Measurements from ENCODE around the gene RPS19. TPM values are rescaled to one million over a fixed set of nuclear protein-coding genes. Genes with fewer than 3 reads are reported as not detected.

Gene RPS19
- total RNA-seq, 4 donors from 2014 or later, result 673 to 1,241 (median 970) TPM

DNA sequence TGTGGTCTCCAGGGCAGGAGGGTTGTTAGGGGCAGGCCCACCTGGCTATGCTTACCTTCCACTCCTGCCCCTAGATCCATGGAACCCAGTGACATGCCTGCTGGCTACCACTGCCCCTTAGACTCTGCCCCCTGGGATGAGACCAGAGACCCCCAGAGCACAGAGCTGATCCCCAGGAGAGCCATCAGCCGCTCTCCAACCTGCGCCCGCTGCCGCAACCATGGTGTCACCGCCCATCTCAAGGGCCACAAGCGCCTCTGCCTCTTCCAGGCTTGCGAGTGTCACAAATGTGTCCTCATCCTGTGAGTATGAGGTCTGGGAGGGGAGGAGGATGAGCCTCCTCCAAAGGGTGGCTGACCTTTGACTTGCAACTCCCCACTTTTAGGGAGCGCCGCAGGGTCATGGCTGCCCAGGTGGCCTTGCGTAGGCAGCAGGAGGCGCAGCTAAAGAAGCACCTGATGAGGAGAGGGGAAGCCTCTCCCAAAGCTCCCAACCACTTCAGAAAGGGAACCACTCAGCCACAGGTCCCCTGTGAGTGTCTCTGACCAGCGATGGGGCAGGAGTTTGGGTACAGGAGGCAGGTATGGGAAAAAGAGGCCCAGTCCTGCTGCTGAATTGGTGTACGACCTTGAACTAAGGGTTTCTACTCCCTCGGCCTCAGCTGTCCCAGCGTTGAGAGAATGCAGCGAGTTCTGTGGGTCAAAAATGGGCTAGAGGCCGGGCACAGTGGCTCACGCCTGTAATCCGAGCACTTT is 12.5 kb upstream of the RPS19 start:
- peaks cover 59% of the 10 kb centered on the region for H3K27me3 ChIP-seq

DNA sequence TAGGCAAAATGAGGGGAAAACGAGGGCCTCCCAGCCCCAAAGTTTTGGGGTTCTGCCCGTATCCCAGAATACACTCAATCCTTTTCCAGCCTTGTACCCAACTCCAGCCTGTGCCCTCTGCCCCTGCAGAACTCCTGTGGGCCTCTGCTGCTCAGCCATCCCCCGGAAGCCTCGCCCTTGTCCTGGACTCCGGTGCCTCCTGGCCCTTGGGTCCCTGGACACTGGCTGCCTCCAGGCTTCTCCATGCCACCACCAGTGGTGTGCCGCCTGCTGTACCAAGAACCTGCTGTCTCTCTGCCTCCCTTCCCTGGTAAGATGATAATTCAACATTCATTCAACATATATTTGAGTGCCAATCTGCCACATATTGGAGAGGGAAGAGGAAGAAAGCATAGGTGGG is 11.4 kb upstream of the RPS19 start:
- Histone ChIP-seq H3K9me3 (no peaks in the 10 kb centered on the region), H3K36me3 (no peaks in the 10 kb centered on the region), H3K27me3 (peaks cover 53% of the 10 kb centered on the region), H3K4me1 (no peaks in the 10 kb centered on the region), H3K4me3 (no peak overlapping the region), H3K27ac (no peak overlapping the region)
- 72 to 84% methylated on average over 6 of the region's 6 CpGs for WGBS, 2 donors (ENCODE audit: low coverage in 1 of 2)
- ATAC-seq, result no peak
- no peak for TF ChIP-seq POLR2AphosphoS5 (IDR thresholded peaks at IDR 0.05)
- TF ChIP-seq, protein P1, sequence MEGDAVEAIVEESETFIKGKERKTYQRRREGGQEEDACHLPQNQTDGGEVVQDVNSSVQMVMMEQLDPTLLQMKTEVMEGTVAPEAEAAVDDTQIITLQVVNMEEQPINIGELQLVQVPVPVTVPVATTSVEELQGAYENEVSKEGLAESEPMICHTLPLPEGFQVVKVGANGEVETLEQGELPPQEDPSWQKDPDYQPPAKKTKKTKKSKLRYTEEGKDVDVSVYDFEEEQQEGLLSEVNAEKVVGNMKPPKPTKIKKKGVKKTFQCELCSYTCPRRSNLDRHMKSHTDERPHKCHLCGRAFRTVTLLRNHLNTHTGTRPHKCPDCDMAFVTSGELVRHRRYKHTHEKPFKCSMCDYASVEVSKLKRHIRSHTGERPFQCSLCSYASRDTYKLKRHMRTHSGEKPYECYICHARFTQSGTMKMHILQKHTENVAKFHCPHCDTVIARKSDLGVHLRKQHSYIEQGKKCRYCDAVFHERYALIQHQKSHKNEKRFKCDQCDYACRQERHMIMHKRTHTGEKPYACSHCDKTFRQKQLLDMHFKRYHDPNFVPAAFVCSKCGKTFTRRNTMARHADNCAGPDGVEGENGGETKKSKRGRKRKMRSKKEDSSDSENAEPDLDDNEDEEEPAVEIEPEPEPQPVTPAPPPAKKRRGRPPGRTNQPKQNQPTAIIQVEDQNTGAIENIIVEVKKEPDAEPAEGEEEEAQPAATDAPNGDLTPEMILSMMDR (IDR thresholded peaks at IDR 0.05), result no peak
- no peak for TF ChIP-seq EP300 (IDR thresholded peaks at IDR 0.05)
- TF ChIP-seq POLR2A (IDR thresholded peaks at IDR 0.05), result no peak

More for the DNA sequence above, 12.5 kb upstream of the RPS19 start:
- 67 to 94% methylated on average over 3 of the region's 19 CpGs for WGBS, 2 donors (ENCODE audit: low coverage in 1 of 2)
- no peaks in the 10 kb centered on the region for H3K36me3 ChIP-seq
- no peak overlapping the region for H3K27ac ChIP-seq
- no peaks in the 10 kb centered on the region for H3K9me3 ChIP-seq
- no peak overlapping the region for H3K4me3 ChIP-seq
- TF ChIP-seq EP300 (IDR thresholded peaks at IDR 0.05) (no peak), POLR2A (IDR thresholded peaks at IDR 0.05) (no peak), POLR2AphosphoS5 (IDR thresholded peaks at IDR 0.05) (no peak)
- TF ChIP-seq, protein P1 (IDR thresholded peaks at IDR 0.05), result no peak
- H3K4me1 ChIP-seq, result no peaks in the 10 kb centered on the region
- no peak for ATAC-seq

DNA sequence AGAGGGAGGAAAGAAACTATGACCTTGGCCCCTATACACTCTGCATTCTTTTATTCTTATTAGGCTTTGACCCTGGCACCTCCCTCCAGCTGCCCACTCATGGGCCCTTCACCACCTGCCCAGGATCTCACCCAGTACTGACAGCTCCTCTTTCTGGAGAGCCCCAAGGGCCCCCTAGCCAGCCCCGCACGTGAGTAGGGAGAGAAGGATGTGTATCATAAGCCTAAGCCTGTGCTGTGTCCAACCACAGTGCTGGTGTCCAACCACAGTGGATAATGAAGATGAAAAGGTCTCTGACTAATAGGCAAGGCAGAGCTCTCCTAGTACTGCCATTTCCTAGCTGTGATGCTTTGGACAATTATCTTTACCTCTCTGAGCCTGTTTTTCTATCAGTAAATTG is 11.0 kb upstream of the RPS19 start:
- Histone ChIP-seq H3K27ac (no peak overlapping the region), H3K27me3 (peaks cover 49% of the 10 kb centered on the region), H3K9me3 (no peaks in the 10 kb centered on the region), H3K4me1 (no peaks in the 10 kb centered on the region), H3K4me3 (no peak overlapping the region), H3K36me3 (no peaks in the 10 kb centered on the region)
- no CpG with 5 or more reads among the region's 2 CpGs for WGBS, 2 donors (ENCODE audit: low coverage in 1 of 2)
- TF ChIP-seq, protein P1 (IDR thresholded peaks at IDR 0.05), result no peak
- TF ChIP-seq POLR2AphosphoS5 (IDR thresholded peaks at IDR 0.05) (no peak), EP300 (IDR thresholded peaks at IDR 0.05) (no peak), POLR2A (IDR thresholded peaks at IDR 0.05) (no peak)
- ATAC-seq, result no peak

DNA sequence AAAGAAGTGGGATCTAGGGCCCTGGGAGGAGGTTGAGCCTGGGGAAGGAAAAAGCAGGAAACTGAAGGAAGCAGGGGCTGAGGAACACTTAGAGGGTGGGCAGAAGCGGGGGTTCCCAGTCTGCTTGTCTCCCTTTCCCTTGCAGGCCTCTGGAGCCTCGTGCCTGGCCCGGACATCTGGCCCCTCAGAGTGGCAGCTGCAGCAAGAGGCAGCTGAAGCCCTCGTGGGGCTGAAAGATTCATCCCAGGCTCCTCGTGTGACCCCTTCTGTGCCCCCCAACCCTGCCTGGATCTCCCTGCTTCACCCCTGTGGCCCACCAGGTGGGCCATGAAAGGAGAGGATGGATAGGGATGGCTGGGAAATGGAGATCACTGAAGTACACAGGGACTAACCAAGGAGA is 9.7 kb upstream of the RPS19 start:
- Histone ChIP-seq H3K36me3 (no peaks in the 10 kb centered on the region), H3K4me3 (no peak overlapping the region), H3K9me3 (no peaks in the 10 kb centered on the region), H3K4me1 (no peaks in the 10 kb centered on the region), H3K27ac (no peak overlapping the region), H3K27me3 (peaks cover 46% of the 10 kb centered on the region)
- TF ChIP-seq POLR2AphosphoS5 (IDR thresholded peaks at IDR 0.05), result no peak
- TF ChIP-seq, protein P1 (IDR thresholded peaks at IDR 0.05), result no peak
- no peak for TF ChIP-seq POLR2A (IDR thresholded peaks at IDR 0.05)
- no peak for TF ChIP-seq EP300 (IDR thresholded peaks at IDR 0.05)
- no peak for ATAC-seq
- no CpG with 5 or more reads among the region's 5 CpGs for WGBS, 2 donors (ENCODE audit: low coverage in 1 of 2)

DNA sequence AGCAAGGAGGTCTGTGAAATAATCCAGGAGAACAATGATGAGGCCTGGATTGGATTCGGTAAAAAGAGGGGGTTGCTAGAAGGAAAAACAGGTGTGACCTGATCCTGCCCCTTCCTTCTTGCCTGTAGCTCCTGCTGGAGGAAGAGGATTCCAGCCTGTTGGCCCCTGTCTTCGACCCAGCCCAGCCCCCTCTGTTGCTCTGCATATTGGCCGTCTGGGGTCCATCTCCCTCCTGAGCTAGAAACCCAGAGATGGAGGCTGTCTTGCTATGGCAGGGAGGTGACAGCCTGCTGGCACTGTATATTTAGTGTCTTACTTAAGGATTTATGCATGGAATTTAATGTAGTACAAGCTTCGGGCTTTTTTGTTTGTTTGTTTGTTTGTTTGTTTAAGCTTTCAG is 8.6 kb upstream of the RPS19 start:
- Histone ChIP-seq H3K27ac (no peak overlapping the region), H3K9me3 (no peaks in the 10 kb centered on the region), H3K4me3 (no peak overlapping the region), H3K4me1 (no peaks in the 10 kb centered on the region), H3K27me3 (peaks cover 50% of the 10 kb centered on the region), H3K36me3 (no peaks in the 10 kb centered on the region)
- WGBS, 2 donors (ENCODE audit: low coverage in 1 of 2), result 6 to 11% methylated on average over 4 of the region's 4 CpGs
- ATAC-seq, result no peak
- TF ChIP-seq POLR2AphosphoS5 (IDR thresholded peaks at IDR 0.05) (no peak), POLR2A (IDR thresholded peaks at IDR 0.05) (no peak), EP300 (IDR thresholded peaks at IDR 0.05) (no peak)
- TF ChIP-seq, protein P1 (IDR thresholded peaks at IDR 0.05), result no peak
